GM18873 (cell line): ENCODE measurements around the gene COL13A1.

Experiments
- ATAC-seq: cut with Tn5 transposase; IDR thresholded peaks from one replicate; pipeline ENCODE4 v1.9.1; 2021; ENCODE audit warnings: mild to moderate bottlenecking, moderate library complexity, moderate number of reproducible peaks; ENCODE audit not compliant: unreplicated experiment, low FRiP score

COL13A1 gene

GRCh38 chr10:69863580-69863979 is 61.9 kb downstream of the COL13A1 start:
- no peak for ATAC-seq

GRCh38 chr10:69864321-69864720 is 62.6 kb downstream of the COL13A1 start:
- no peak for ATAC-seq

- no peak for ATAC-seq
These were observed 63.7 kb downstream of the COL13A1 start for GRCh38 chr10:69865450-69865849.

GRCh38 chr10:69866246-69866687 is 64.6 kb downstream of the COL13A1 start:
- ATAC-seq = no peak

GRCh38 chr10:69866688-69867461 is 65.2 kb downstream of the COL13A1 start:
- no peak for ATAC-seq

- ATAC-seq = no peak
These were observed 66.2 kb downstream of the COL13A1 start for GRCh38 chr10:69867699-69868558.

- no peak for ATAC-seq
These were observed 67.1 kb downstream of the COL13A1 start for GRCh38 chr10:69868821-69869220.

GRCh38 chr10:69869291-69869961 is 67.7 kb downstream of the COL13A1 start:
- no peak for ATAC-seq

- ATAC-seq = no peak
These were observed 68.9 kb downstream of the COL13A1 start for GRCh38 chr10:69870591-69870990.

- no peak for ATAC-seq
These were observed 69.4 kb downstream of the COL13A1 start for GRCh38 chr10:69871074-69871473.

GRCh38 chr10:69872323-69872722 is 70.6 kb downstream of the COL13A1 start:
- no peak for ATAC-seq

GRCh38 chr10:69873135-69873639 is 71.5 kb downstream of the COL13A1 start:
- ATAC-seq = no peak

- ATAC-seq = no peak
These were observed 72.7 kb downstream of the COL13A1 start for GRCh38 chr10:69874449-69874848.

- ATAC-seq = no peak
These were observed 74.2 kb downstream of the COL13A1 start for GRCh38 chr10:69875856-69876255.

- no peak for ATAC-seq
These were observed 74.6 kb downstream of the COL13A1 start for GRCh38 chr10:69876286-69876685.

- ATAC-seq = no peak
These were observed 75.2 kb downstream of the COL13A1 start for GRCh38 chr10:69876931-69877330.

- ATAC-seq = no peak
These were observed 76.3 kb downstream of the COL13A1 start for GRCh38 chr10:69878038-69878437.

- ATAC-seq = no peak
These were observed 77.2 kb downstream of the COL13A1 start for GRCh38 chr10:69878951-69879350.

GRCh38 chr10:69879634-69880257 is 78.0 kb downstream of the COL13A1 start:
- ATAC-seq = no peak

- no peak for ATAC-seq
These were observed 78.8 kb downstream of the COL13A1 start for GRCh38 chr10:69880301-69881081.
